ENCODE measurements around the gene CCDC144A.
"Not testable (repeated sequence)": the region's sequence is repeated elsewhere in the genome, so short reads cannot be mapped to it uniquely, and the experiment has no call there.

GRCh38 chr17:16790313-16790871, 100.4 kb downstream of the CCDC144A start:
- TF ChIP-seq POLR2A (IDR thresholded peaks at IDR 0.05; ENCODE audit: extremely low read depth, insufficient read length); CTCF (IDR thresholded peaks at IDR 0.05; ENCODE audit: low read depth, low read length); MYC (IDR thresholded peaks at IDR 0.05; ENCODE audit: low read depth, low read length): not testable (repeated sequence)
